ENCODE results near the gene TPO.
"Not testable (repeated sequence)": the region's sequence is repeated elsewhere in the genome, so short reads cannot be mapped to it uniquely, and the experiment has no call there.

The TPO gene

DNA sequence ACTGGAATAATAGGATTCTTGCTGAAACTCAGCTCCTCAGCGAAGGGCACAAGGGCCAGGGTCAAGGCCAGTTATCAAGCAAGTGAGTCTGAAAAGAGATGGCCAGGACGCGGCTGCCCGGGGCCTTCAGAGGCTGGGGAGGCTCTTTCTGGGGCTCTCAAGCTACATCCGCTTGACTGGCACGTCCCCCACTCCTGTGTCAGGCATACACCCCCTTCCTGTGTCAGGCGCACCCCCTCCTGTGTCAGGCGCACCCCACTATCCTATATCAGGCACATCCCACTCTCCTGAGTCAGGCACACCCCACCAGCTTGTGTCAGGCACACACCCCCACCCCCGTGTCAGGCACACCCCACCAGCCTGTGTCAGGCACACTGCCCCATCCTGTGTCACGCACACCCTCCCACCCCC is 91.8 kb downstream of the TPO start:
- no peak for DNase-seq

- DNase-seq = no peak
These were observed 96.2 kb downstream of the TPO start for GRCh38 chr2:1509271-1510065.

DNA sequence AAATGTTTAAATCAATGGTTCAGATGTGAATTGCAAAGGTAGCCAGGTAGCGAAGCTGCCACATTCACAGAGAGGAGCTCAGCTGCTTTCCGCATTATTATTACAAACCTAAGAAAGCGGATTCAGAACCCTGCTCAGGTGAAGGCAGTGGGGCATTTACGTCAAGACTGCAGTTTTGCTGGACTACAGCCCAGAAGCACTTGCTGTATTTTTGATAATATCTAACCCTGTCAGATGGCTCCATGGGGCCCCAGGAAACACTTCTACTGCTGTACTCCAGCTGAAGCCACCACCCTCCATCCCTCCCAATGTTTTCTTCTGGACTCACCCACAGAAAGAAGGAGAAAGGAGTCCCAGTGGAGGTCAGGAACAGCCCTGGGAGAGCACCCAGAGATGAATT is 96.9 kb downstream of the TPO start:
- DNase-seq = no peak

GRCh38 chr2:1511455-1511854 is 98.2 kb downstream of the TPO start:
- no peak for DNase-seq

DNA sequence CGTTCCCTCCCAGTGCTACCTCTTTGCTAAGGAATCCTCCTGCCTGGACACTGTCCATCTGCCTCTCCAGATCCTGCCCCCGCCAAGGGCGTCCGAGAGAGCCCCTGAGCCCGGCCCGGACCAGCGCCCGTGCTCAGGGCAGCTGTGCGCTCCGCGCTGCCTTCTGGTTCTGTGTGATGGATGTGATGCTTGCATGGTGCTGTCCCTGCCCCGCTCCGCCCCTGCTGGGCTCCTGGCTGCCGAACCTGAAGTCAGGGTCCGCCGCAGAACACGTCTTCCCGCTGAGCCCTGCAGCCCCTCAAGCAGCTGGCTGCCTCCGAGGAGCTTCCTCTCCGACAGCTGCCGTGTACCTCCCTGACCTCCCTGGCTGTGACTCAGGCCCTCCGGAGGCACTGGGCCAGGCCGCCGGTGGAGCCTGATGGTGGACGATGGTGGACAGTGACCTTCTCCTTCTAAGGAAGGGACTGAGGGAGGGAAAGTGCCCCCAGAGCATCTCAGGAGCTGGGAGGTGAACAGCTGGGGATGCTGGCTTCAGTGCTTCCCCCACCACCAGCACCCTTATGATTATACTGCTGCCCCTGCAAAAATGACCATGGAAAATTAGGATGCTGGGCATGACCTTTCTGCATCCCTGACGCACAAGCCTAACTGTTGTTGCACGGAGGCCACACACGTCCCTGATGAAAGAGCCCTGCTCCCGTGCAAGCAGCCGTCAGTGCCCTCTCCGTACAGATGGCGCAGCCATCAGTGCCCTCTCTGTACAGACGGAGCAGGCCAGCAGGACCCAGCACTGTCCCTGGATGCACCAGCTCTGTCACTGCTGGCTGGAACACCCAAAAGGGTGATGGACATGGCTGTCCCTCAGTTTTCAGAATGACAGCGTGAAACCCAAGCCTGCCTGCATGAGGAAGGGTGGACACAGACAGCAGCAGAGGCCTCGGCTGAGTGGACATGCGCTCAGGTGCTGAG is 99.3 kb downstream of the TPO start:
- no peak for DNase-seq

GRCh38 chr2:1514391-1515072 is 101.3 kb downstream of the TPO start:
- no peak for DNase-seq

- no peak for DNase-seq
These were observed 101.8 kb downstream of the TPO start for GRCh38 chr2:1515073-1515430.

GRCh38 chr2:1515986-1516797 is 102.9 kb downstream of the TPO start:
- no peak for DNase-seq

DNA sequence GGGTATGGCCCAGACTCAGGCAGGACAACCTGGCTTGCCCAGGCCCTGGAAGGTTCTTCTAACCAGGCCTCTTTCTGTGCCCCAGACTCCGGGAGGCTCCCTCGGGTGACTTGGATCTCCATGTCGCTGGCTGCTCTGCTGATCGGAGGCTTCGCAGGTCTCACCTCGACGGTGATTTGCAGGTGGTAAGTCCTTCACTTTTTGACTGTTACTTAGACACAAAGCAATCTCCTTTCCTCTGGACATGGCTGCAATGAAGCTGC is 103.5 kb downstream of the TPO start:
- DNase-seq = no peak

DNA sequence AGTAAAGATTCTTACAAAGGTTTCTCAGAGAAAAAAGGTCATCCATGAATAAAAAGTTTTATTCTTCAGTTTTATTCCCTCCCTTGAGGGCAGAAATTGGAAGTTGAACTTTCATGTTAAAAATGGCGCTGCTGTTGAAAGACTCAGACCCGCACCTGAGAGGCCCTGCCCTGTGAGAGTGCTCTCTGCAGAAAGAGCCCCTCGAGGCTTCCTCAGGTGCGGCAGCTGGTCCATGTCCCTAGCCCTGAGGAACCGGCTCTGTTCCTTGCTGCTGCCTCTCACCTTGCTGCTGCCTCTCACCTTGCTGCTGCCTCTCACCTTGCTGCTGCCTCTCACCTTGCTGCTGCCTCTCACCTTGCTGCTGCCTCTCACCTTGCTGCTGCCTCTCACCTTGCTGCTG is 104.0 kb downstream of the TPO start:
- DNase-seq = not testable (repeated sequence)

DNA sequence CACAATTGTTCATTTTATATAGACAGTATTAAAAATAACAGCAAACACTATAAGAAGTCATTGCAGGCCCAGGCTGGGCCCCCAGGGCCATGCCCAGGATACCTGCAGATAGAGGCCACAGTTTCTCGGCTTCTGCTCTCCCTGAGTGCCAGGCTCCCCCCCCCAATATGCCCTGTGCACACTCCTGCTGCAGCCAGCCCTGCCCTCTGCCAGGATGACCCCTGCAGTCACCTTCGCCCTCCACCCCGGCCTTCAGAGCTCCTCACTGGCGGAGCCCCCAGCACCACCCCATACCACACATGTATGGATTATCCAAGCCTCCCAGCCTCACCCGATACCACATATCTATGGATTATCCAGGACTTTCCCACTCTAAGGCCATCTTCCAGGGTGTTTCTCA is 104.5 kb downstream of the TPO start:
- DNase-seq = no peak

DNA sequence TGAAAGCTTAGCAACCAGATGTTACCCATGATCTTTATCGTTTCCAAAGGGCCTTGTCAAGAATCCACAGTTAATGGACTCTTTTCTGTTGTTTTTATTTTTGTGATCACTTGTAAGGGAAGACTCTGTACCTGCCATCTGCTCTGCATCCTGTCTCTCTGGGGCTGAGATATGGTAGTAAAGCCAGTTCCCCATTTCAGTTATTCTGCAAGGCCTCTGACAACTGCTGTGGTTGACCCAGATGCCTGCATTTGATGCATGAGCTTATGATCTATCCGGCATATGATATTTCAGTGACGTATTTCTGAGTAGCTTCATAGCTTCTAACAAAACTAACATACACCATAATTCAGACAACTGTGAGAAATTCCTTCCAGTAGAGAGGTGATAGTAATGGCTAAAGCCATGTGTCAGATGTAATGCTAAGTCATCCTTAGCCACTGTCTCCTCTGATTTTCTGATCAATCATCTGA is 105.1 kb downstream of the TPO start:
- DNase-seq = no peak

GRCh38 chr2:1518867-1519530 is 105.7 kb downstream of the TPO start:
- no peak for DNase-seq

DNA sequence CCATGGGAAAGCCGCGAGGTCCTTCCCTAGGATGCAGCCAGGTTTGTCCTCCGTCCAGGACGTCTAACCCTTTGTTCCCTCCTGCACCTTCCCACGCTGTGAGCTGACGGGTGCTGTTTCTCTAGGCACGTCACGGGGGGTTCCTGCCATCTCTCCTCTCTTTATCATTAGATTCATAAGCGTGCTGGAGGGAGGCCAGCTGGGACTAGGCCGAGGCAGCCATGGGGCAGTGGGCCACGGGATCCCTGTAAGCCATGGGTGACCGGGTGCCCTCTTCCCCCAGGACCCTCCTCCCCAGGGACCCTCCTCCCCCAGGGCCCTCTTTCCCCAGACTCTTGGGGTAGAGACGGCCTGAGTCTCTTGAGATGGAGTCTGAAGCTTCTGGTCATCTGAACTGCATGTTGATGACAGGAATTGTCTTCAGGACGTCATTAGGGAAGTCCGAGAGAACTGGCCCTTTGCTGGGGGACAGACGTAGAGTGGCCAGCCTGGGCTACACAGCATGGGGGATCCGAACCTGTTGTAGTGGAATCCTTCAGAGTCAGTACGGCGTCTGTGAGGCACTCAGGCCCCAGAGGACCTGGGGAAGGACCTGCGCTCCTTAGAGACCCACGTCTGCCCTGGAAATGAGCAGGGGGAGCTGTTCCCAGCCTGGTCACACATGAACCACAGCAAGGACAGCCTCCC is 108.1 kb downstream of the TPO start:
- no peak for DNase-seq

DNA sequence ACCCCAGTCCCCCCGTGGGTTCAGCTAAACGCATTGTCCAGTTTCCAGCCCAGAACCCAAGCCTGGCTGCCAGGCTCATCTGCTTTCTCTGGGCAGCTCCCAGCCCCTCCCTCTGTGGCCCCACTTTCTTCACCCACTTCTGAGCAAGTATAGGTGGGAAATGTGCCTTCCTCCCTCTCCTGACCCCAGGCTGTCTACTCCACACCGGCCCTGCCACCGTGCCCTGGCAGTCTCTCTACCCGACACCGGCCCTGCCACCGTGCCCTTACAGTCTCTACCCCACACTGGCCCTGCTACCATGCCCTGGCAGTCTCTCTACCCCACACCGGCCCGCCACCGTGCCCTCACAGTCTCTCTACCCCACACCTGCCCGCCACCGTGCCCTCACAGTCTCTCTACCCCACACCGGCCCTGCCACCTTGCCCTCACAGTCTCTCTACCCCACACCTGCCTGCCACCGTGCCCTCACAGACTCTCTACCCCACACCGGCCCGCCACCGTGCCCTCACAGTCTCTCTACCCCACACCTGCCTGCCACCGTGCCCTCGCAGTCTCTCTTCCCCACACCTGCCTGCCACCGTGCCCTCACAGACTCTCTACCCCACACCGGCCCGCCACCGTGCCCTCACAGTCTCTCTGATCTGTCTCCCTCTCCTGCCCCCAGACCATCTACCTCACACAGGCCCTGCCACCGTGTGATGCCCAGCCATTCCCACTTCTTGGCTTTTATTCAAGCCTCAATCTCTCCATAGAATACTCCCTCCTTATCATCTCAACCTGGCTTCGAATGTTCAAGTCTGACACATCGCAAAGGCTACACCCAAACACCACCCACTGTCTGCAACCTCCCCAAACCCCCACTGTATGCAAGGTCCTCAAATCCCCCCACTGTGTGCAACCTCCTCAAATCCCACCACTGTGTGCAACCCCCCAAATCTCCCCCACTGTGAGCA is 108.9 kb downstream of the TPO start:
- DNase-seq = no peak

GRCh38 chr2:1527153-1527992 is 114.1 kb downstream of the TPO start:
- no peak for DNase-seq

GRCh38 chr2:1528273-1529064 is 115.2 kb downstream of the TPO start:
- no peak for DNase-seq

- DNase-seq = peak in 1 of 2 experiments; percentile 5
These were observed 125.4 kb downstream of the TPO start for GRCh38 chr2:1538663-1539062.

Measured in AML-193 (cell line).